SK-N-SH (cell line): ENCODE results near the gene EIF3K.

Experiments
- ELF1 ChIP-seq: IDR thresholded peaks from 2 replicates; pipeline ENCODE4 v1.4.0; 2012
- EP300 ChIP-seq, 2 experiments: IDR thresholded peaks; 2 replicates each; pipeline versions ENCODE4 v1.4.0 to v1.6.1; 2012; ENCODE audit warnings: borderline replicate concordance in 1 of 2, low read depth in 1 of 2, low read length in 1 of 2
- MXI1 ChIP-seq: IDR thresholded peaks from 2 replicates; pipeline ENCODE4 v1.6.1; 2012; ENCODE audit warnings: mild to moderate bottlenecking, low read depth, low read length, improper control_type of control experiment
- TF ChIP-seq, protein P1 (sequence below): IDR thresholded peaks from 2 replicates; pipeline ENCODE4 v1.6.1; 2012; ENCODE audit warnings: mild to moderate bottlenecking, low read depth, low read length, moderate library complexity
- TF ChIP-seq, protein P2 (sequence below): fragments of 200-600 bp; sonication (generic); IDR thresholded peaks from 2 replicates; pipeline ENCODE4 v1.6.1; 2017; ENCODE audit warnings: antibody characterized with exemption, mild to moderate bottlenecking, moderate library complexity

DNA sequence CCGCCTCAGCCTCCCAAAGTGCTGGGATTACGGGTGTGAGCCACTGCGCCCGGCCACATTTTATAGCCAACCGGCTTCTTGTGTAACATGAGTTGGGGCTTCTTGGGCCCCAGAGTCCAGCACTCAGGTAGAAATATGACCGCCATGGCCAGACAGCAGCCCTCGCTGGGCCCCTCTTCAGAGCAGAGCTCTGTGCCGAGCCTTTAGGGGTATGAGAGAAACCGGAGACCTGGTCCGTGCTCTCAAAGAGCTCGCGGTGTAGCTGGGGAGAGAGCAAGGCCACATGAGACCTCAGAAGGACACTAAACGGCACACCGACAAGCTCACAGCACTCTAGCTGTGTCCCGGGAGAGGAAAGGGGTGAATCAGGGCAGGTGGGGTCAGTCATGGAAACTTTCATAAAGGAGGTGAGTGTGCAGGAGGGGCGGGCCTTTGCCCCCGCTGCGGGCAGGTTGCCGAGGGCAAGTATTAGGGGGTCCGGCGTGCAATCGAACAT is 44.2 kb downstream of the EIF3K start:
- TF ChIP-seq, protein P1, sequence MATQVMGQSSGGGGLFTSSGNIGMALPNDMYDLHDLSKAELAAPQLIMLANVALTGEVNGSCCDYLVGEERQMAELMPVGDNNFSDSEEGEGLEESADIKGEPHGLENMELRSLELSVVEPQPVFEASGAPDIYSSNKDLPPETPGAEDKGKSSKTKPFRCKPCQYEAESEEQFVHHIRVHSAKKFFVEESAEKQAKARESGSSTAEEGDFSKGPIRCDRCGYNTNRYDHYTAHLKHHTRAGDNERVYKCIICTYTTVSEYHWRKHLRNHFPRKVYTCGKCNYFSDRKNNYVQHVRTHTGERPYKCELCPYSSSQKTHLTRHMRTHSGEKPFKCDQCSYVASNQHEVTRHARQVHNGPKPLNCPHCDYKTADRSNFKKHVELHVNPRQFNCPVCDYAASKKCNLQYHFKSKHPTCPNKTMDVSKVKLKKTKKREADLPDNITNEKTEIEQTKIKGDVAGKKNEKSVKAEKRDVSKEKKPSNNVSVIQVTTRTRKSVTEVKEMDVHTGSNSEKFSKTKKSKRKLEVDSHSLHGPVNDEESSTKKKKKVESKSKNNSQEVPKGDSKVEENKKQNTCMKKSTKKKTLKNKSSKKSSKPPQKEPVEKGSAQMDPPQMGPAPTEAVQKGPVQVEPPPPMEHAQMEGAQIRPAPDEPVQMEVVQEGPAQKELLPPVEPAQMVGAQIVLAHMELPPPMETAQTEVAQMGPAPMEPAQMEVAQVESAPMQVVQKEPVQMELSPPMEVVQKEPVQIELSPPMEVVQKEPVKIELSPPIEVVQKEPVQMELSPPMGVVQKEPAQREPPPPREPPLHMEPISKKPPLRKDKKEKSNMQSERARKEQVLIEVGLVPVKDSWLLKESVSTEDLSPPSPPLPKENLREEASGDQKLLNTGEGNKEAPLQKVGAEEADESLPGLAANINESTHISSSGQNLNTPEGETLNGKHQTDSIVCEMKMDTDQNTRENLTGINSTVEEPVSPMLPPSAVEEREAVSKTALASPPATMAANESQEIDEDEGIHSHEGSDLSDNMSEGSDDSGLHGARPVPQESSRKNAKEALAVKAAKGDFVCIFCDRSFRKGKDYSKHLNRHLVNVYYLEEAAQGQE, result no peak
- no peak for TF ChIP-seq MXI1
- TF ChIP-seq, protein P2, sequence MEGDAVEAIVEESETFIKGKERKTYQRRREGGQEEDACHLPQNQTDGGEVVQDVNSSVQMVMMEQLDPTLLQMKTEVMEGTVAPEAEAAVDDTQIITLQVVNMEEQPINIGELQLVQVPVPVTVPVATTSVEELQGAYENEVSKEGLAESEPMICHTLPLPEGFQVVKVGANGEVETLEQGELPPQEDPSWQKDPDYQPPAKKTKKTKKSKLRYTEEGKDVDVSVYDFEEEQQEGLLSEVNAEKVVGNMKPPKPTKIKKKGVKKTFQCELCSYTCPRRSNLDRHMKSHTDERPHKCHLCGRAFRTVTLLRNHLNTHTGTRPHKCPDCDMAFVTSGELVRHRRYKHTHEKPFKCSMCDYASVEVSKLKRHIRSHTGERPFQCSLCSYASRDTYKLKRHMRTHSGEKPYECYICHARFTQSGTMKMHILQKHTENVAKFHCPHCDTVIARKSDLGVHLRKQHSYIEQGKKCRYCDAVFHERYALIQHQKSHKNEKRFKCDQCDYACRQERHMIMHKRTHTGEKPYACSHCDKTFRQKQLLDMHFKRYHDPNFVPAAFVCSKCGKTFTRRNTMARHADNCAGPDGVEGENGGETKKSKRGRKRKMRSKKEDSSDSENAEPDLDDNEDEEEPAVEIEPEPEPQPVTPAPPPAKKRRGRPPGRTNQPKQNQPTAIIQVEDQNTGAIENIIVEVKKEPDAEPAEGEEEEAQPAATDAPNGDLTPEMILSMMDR, result no peak
- TF ChIP-seq ELF1, result no peak
- TF ChIP-seq EP300 (IDR thresholded peaks at IDR 0.05; ENCODE audit: borderline replicate concordance in 1 of 2, low read depth in 1 of 2, low read length in 1 of 2), result no peak
